Tibial nerve (tissue), 3 donors: ENCODE data around the gene BCOR.

ENCODE experiments used
- POLR2A ChIP-seq, 2 donors: fragments of 450-650 bp; IDR thresholded peaks; one replicate each; pipeline ENCODE4 v1.6.1; 2017; ENCODE audit warnings: antibody characterized with exemption in 2 of 2, mild to moderate bottlenecking in 2 of 2, moderate library complexity in 2 of 2
- TF ChIP-seq, protein P1 (sequence below), 5 experiments: fragments of 200-600 bp in 3 of 5; fragments of 450-650 bp in 2 of 5; sonication (generic) in 3 of 5; IDR thresholded peaks; one replicate each; pipeline ENCODE4 v1.5.1; 2016 to 2019; ENCODE audit warnings: antibody characterized with exemption in 5 of 5, mild to moderate bottlenecking in 3 of 5, moderate library complexity in 2 of 5

DNA sequence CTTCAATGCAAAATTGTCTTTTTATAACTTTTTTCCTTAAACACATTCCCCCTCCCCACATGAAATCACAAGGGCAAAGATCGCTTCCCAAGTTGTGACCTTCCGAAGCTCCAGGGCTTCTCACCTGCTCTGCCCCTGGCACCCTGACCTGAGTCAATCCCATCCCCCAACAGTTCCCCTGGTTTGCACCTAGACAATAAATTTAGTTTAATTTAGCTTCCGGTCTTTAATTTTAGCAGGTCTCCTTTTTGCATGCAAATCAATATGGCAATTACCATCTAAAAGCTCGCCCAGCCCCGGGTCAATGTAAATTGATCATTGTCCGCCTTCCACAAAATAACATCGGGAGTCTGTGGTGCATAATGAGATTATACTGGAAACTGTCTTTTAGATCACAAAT lies 6.8 kb downstream of the BCOR start:
- TF ChIP-seq, protein P1, sequence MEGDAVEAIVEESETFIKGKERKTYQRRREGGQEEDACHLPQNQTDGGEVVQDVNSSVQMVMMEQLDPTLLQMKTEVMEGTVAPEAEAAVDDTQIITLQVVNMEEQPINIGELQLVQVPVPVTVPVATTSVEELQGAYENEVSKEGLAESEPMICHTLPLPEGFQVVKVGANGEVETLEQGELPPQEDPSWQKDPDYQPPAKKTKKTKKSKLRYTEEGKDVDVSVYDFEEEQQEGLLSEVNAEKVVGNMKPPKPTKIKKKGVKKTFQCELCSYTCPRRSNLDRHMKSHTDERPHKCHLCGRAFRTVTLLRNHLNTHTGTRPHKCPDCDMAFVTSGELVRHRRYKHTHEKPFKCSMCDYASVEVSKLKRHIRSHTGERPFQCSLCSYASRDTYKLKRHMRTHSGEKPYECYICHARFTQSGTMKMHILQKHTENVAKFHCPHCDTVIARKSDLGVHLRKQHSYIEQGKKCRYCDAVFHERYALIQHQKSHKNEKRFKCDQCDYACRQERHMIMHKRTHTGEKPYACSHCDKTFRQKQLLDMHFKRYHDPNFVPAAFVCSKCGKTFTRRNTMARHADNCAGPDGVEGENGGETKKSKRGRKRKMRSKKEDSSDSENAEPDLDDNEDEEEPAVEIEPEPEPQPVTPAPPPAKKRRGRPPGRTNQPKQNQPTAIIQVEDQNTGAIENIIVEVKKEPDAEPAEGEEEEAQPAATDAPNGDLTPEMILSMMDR (IDR thresholded peaks at IDR 0.05): no peak
- TF ChIP-seq POLR2A (IDR thresholded peaks at IDR 0.05): no peak
